BJ (cell line): ENCODE measurements around the gene FOXA1. TPM values are rescaled to one million over a fixed set of nuclear protein-coding genes. Genes with fewer than 3 reads are reported as not detected.
A peak's percentile ranks its signal among the peaks of the same experiment; 100 is the strongest.

Source experiments
- CTCF ChIA-PET: fragments of 350-600 bp; formaldehyde crosslinking; extraction: SDS; loops from one replicate; lab custom pipeline; 2021; ENCODE audit warnings: antibody characterized with exemption, inconsistent platforms; lab: Yijun Ruan, JAX
- POLR2A ChIA-PET: fragments of 300-600 bp; sonication (Branson Sonifier 250); formaldehyde crosslinking; extraction: SDS; loops from one replicate; lab custom pipeline; 2021; ENCODE audit warnings: antibody characterized with exemption; lab: Charles Lee
- DNase-seq: peaks from one replicate; pipeline ENCODE4 v3.0.0-alpha.2; 2011; ENCODE audit warnings: low read depth
- H3K27me3 ChIP-seq: 2 replicates; pipeline ENCODE4 v1.6.0; 2011; ENCODE audit warnings: low read length; ENCODE audit not compliant: control insufficient read depth, insufficient read depth
- H3K36me3 ChIP-seq: 2 replicates; pipeline ENCODE4 v1.5.1; 2011; ENCODE audit warnings: low read length; ENCODE audit not compliant: control insufficient read depth, insufficient read depth
- H3K4me3 ChIP-seq: 2 replicates; pipeline ENCODE4 v1.5.1; 2011; ENCODE audit warnings: low read depth, mild to moderate bottlenecking, control low read depth, low read length
- polyA plus RNA-seq: library from polyadenylated mRNA; depleted of rRNA; stranded (reverse); fragments of >200 nt; gene quantifications from 2 replicates; pipeline ENCODE4 v1.2.3, GENCODE V29; 2011; rRNA removed
- TF ChIP-seq, protein P1 (sequence below): IDR thresholded peaks from 2 replicates; pipeline ENCODE4 v1.5.1; 2011; ENCODE audit warnings: low read depth, mild to moderate bottlenecking, control low read depth, inconsistent platforms, low read length, moderate library complexity; ENCODE audit not compliant: insufficient read depth

FOXA1 gene
- polyA plus RNA-seq, 1 experiment = 0.10 TPM

DNA sequence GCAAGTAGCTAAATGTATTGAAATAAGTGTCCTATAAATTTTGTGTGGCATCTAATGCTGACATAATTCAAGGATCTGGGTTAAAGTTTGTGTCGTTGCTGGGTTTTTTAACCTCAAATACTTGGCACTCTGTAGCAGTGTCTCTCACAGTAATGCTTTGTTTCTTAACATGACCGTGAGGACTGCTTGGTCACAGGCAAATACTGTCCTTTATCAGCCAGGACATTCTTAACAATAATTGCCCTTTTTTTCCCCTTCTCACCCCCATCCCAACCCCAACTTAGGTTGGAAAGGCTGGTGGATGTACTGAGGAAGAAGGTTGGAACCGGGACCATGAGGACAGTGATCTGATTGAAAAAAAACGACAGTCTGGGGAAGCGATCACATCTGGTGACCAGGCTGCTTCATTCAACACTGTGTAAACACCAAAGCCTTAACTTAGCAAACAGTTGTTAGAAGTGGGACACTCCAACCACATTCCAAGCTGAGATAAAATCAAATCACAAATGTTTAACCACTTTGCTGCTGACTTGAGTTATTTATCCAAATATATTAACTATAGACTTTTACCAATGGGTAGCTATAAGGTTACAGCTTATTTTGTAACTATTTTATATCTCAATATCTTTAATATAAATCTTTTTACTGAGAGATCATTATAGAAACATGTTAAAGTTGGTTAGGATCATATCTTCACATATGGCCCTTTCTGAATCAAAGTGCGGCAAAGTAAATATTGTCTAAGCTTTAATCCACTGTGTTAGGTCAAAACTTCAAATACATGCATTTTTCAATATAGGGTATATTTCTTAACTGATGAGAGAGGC, 48.2 kb downstream of the FOXA1 start:
- no peaks in the 10 kb centered on the region for H3K36me3 ChIP-seq
- peak; percentile 22 for DNase-seq
- TF ChIP-seq, protein P1, sequence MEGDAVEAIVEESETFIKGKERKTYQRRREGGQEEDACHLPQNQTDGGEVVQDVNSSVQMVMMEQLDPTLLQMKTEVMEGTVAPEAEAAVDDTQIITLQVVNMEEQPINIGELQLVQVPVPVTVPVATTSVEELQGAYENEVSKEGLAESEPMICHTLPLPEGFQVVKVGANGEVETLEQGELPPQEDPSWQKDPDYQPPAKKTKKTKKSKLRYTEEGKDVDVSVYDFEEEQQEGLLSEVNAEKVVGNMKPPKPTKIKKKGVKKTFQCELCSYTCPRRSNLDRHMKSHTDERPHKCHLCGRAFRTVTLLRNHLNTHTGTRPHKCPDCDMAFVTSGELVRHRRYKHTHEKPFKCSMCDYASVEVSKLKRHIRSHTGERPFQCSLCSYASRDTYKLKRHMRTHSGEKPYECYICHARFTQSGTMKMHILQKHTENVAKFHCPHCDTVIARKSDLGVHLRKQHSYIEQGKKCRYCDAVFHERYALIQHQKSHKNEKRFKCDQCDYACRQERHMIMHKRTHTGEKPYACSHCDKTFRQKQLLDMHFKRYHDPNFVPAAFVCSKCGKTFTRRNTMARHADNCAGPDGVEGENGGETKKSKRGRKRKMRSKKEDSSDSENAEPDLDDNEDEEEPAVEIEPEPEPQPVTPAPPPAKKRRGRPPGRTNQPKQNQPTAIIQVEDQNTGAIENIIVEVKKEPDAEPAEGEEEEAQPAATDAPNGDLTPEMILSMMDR = no peak
- no peak overlapping the region for H3K4me3 ChIP-seq
- CTCF ChIA-PET = no interaction called here
- POLR2A ChIA-PET = interaction anchor here (0.6 kb wide), 2 partner anchors 9 to 542 kb away, joined by 3 to 5 read pairs; no protein-coding TSS in a partner anchor
- no peaks in the 10 kb centered on the region for H3K27me3 ChIP-seq

DNA sequence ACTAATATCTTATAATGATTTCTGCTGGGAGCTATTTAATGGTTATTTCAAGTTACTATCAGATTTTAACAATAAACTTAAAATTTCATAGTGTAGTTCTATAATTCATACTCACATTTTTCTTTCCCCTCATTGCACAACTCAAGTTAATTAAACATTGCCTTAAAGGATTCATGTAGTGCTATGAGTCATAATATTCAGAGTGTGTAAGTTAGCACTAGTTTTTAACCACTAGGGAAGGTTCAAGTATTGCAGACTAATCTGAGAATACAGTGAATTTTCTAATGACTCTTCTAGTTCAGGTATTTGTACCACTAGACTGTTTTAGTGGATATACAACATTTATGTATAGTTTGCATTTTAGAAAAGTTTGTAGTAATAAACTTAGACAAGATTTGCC, 49.9 kb downstream of the FOXA1 start:
- H3K27me3 ChIP-seq = no peaks in the 10 kb centered on the region
- no peak overlapping the region for H3K4me3 ChIP-seq
- TF ChIP-seq, protein P1 = no peak
- POLR2A ChIA-PET = no interaction called here
- CTCF ChIA-PET = no interaction called here
- DNase-seq = no peak
- H3K36me3 ChIP-seq = no peaks in the 10 kb centered on the region

GRCh38 chr14:37544407-37544806, 50.6 kb downstream of the FOXA1 start:
- H3K27me3 ChIP-seq = no peaks in the 10 kb centered on the region
- ChIA-PET POLR2A (no interaction called here), CTCF (no interaction called here)
- H3K36me3 ChIP-seq = no peaks in the 10 kb centered on the region
- TF ChIP-seq, protein P1 = no peak
- H3K4me3 ChIP-seq = no peak overlapping the region
- DNase-seq = no peak

DNA sequence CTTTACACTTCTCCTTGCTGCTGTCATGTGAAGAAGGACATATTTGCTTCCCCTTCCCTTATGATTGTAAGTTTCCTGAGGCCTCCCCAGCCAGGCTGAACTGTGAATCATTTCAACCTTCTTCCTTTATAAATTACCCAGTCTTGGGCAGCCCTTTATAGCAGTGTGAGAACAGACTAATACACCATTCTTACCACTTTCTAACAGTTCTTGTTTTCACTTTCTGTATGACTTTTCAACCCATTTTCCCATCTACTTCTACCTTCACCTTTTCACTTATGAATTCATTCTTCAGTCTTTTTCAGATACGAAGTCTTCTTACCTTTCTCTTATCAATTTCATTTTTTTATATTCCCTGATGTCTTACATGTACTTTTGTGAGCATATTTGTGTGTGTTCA, 55.1 kb downstream of the FOXA1 start:
- no peak for DNase-seq
- no peaks in the 10 kb centered on the region for H3K36me3 ChIP-seq
- ChIA-PET POLR2A (no interaction called here), CTCF (no interaction called here)
- TF ChIP-seq, protein P1 = no peak
- H3K4me3 ChIP-seq = no peak overlapping the region
- H3K27me3 ChIP-seq = no peaks in the 10 kb centered on the region

Other genes with a start within 250 kb of the FOXA1 start
- gene TTC6, start 380 bp upstream of the FOXA1 start, polyA plus RNA-seq = not detected in 2 replicates